Gastrocnemius medialis (tissue), 4 donors: ENCODE data around the gene NCL. TPM values are rescaled to one million over a fixed set of nuclear protein-coding genes. Genes with fewer than 3 reads are reported as not detected.

Source experiments
- ATAC-seq, 2 donors: fragments of 150-250 bp; one replicate each; pipeline ENCODE4 v1.9.1; 2016
- DNase-seq, 2 donors: peaks; one replicate each; pipeline ENCODE4 v3.0.0-alpha.2; 2019
- H3K27ac ChIP-seq, 4 donors: fragments of 200-600 bp; sonication (generic); 1 replicate in 1 of 4; 2 replicates in 3 of 4; pipeline ENCODE4 v1.5.1; 2016 to 2018; ENCODE audit warnings: mild to moderate bottlenecking in 2 of 4, moderate library complexity in 1 of 4
- H3K27me3 ChIP-seq, 3 donors: fragments of 200-600 bp; sonication (generic) in 2 of 3; 1 replicate in 1 of 3; 2 replicates in 2 of 3; pipeline versions ENCODE4 v1.5.1 to v1.6.0; 2016 to 2019; ENCODE audit warnings: mild to moderate bottlenecking in 1 of 3, moderate library complexity in 1 of 3
- H3K36me3 ChIP-seq, 2 donors: fragments of 200-600 bp; sonication (generic) in 1 of 2; one replicate each; pipeline ENCODE4 v1.5.1; 2017 to 2018
- H3K4me1 ChIP-seq, 2 donors: fragments of 200-600 bp; sonication (generic) in 1 of 2; one replicate each; pipeline ENCODE4 v1.5.1; 2016 to 2017; ENCODE audit warnings: mild to moderate bottlenecking in 2 of 2
- H3K4me3 ChIP-seq, 4 donors: fragments of 200-600 bp; sonication (generic) in 3 of 4; 1 replicate in 1 of 4; 2 replicates in 3 of 4; pipeline ENCODE4 v1.5.1; 2016 to 2019; ENCODE audit warnings: mild to moderate bottlenecking in 2 of 4
- H3K9me3 ChIP-seq, 3 donors: fragments of 200-600 bp; sonication (generic) in 2 of 3; 1 replicate in 1 of 3; 2 replicates in 2 of 3; pipeline ENCODE4 v1.5.1; 2016 to 2019
- CTCF ChIP-seq, 5 experiments: fragments of 450-650 bp in 3 of 5; fragments of 200-600 bp in 2 of 5; sonication (generic) in 2 of 5; IDR thresholded peaks in 4 of 5; conservative IDR thresholded peaks in 1 of 5; 1 replicate in 4 of 5; 2 replicates in 1 of 5; pipeline ENCODE4 v1.5.1; 2016 to 2019; ENCODE audit warnings: antibody characterized with exemption in 5 of 5, mild to moderate bottlenecking in 3 of 5, moderate library complexity in 3 of 5
- POLR2A ChIP-seq, 2 donors: fragments of 450-650 bp; IDR thresholded peaks; one replicate each; pipeline ENCODE4 v1.6.1; 2017; ENCODE audit warnings: antibody characterized with exemption in 2 of 2, mild to moderate bottlenecking in 2 of 2, moderate library complexity in 2 of 2
- in situ Hi-C, 4 donors: fragments of 200-750 bp; cut with MboI; loops; one replicate each; pipeline versions ENCODE4 v1.15.0 to v1.8.0; 2017; ENCODE audit warnings: low sequenced_read_pairs in 4 of 4
- intact Hi-C: fragments of 100-400 bp; cut with DNase I; formaldehyde crosslinking; loops from one replicate; pipeline ENCODE4 v1.15.1; 2023; ENCODE audit warnings: low total_unique reads
- total RNA-seq, 4 donors: library from RNA; depleted of rRNA; stranded (reverse); fragments of >200 nt; gene quantifications; one replicate each; pipeline versions ENCODE4 v1.1.0 to v1.2.3, GENCODE V29; 2016

The NCL gene
- total RNA-seq, 4 donors from 2014 or later = 48.8 to 174 (median 124) TPM

- intact Hi-C loops (no loop called here), in situ Hi-C loops (no loop called here)
Measured at GRCh38 chr2:231502596-231502995, 38.3 kb upstream of the NCL start.

GRCh38 chr2:231497651-231498050, 33.4 kb upstream of the NCL start:
- H3K9me3 ChIP-seq = no peaks in the 10 kb centered on the region
- no peak for DNase-seq
- H3K4me1 ChIP-seq = no peaks in the 10 kb centered on the region
- no peaks in the 10 kb centered on the region for H3K27me3 ChIP-seq
- no peak for ATAC-seq
- H3K27ac ChIP-seq = no peak overlapping the region
- no peak overlapping the region for H3K4me3 ChIP-seq
- TF ChIP-seq POLR2A (IDR thresholded peaks at IDR 0.05) (no peak), CTCF (IDR thresholded peaks at IDR 0.05 in 4 of 5, conservative IDR thresholded peaks at IDR 0.05 in 1 of 5) (no peak)
- in situ Hi-C loops = no loop called here
- intact Hi-C loops = no loop called here
- no peaks in the 10 kb centered on the region for H3K36me3 ChIP-seq

More at GRCh38 chr2:231502596-231502995, 38.3 kb upstream of the NCL start:
- ATAC-seq (no peak), DNase-seq (no peak)
- Histone ChIP-seq H3K36me3 (no peaks in the 10 kb centered on the region), H3K9me3 (no peaks in the 10 kb centered on the region), H3K4me3 (no peak overlapping the region), H3K27me3 (no peaks in the 10 kb centered on the region), H3K4me1 (no peaks in the 10 kb centered on the region), H3K27ac (no peak overlapping the region)
- TF ChIP-seq CTCF (IDR thresholded peaks at IDR 0.05 in 4 of 5, conservative IDR thresholded peaks at IDR 0.05 in 1 of 5) (no peak), POLR2A (IDR thresholded peaks at IDR 0.05) (no peak)

GRCh38 chr2:231494669-231495068, 30.4 kb upstream of the NCL start:
- H3K9me3 ChIP-seq = no peaks in the 10 kb centered on the region
- ATAC-seq (no peak), DNase-seq (no peak)
- no peaks in the 10 kb centered on the region for H3K27me3 ChIP-seq
- in situ Hi-C loops (no loop called here), intact Hi-C loops (no loop called here)
- TF ChIP-seq CTCF (IDR thresholded peaks at IDR 0.05 in 4 of 5, conservative IDR thresholded peaks at IDR 0.05 in 1 of 5) (no peak), POLR2A (IDR thresholded peaks at IDR 0.05) (no peak)
- H3K4me3 ChIP-seq = no peak overlapping the region
- H3K27ac ChIP-seq = no peak overlapping the region
- H3K4me1 ChIP-seq = no peaks in the 10 kb centered on the region
- no peaks in the 10 kb centered on the region for H3K36me3 ChIP-seq

- H3K36me3 ChIP-seq = no peaks in the 10 kb centered on the region
- no peaks in the 10 kb centered on the region for H3K4me1 ChIP-seq
- intact Hi-C loops = no loop called here
- H3K9me3 ChIP-seq = no peaks in the 10 kb centered on the region
- no peak overlapping the region for H3K4me3 ChIP-seq
- TF ChIP-seq CTCF (IDR thresholded peaks at IDR 0.05 in 4 of 5, conservative IDR thresholded peaks at IDR 0.05 in 1 of 5) (no peak), POLR2A (IDR thresholded peaks at IDR 0.05) (no peak)
- no peak for ATAC-seq
- DNase-seq = no peak
- no peak overlapping the region for H3K27ac ChIP-seq
- H3K27me3 ChIP-seq = no peaks in the 10 kb centered on the region
- in situ Hi-C loops = no loop called here
Measured at GRCh38 chr2:231490801-231491200, 26.5 kb upstream of the NCL start.

GRCh38 chr2:231489990-231490389, 25.7 kb upstream of the NCL start:
- Histone ChIP-seq H3K36me3 (no peaks in the 10 kb centered on the region), H3K27ac (no peak overlapping the region), H3K4me3 (no peak overlapping the region), H3K4me1 (no peaks in the 10 kb centered on the region), H3K27me3 (no peaks in the 10 kb centered on the region), H3K9me3 (no peaks in the 10 kb centered on the region)
- intact Hi-C loops (no loop called here), in situ Hi-C loops (no loop called here)
- no peak for DNase-seq
- no peak for TF ChIP-seq POLR2A (IDR thresholded peaks at IDR 0.05)
- TF ChIP-seq CTCF (IDR thresholded peaks at IDR 0.05 in 4 of 5, conservative IDR thresholded peaks at IDR 0.05 in 1 of 5) = no peak
- ATAC-seq = no peak
